Central memory CD8-positive, alpha-beta T cell (primary cell): ENCODE data around the gene DEFB110.

Experiments
- ATAC-seq: fragments of 150-1000 bp; cut with Tn5 transposase; replicated peaks from 2 replicates; pipeline ENCODE4 v1.10.0; 2022; ENCODE audit warnings: mild to moderate bottlenecking, moderate FRiP score, moderate number of reproducible peaks; ENCODE audit not compliant: poor library complexity, severe bottlenecking; ENCODE audit errors: extremely low read depth
- DNase-seq, 2 donors: peaks; one replicate each; pipeline ENCODE4 v3.0.0; 2021; ENCODE audit warnings: low spot score in 2 of 2
- H3K27ac Mint-ChIP-seq: one replicate; pipeline ENCODE4 v1.8.0; 2022; ENCODE audit warnings: low read depth, mild to moderate bottlenecking, moderate library complexity, mixed read lengths
- H3K27me3 Mint-ChIP-seq: one replicate; pipeline ENCODE4 v1.8.0; 2022; ENCODE audit warnings: mixed read lengths
- H3K36me3 Mint-ChIP-seq: one replicate; pipeline ENCODE4 v1.8.0; 2022; ENCODE audit warnings: mild to moderate bottlenecking, moderate library complexity, mixed read lengths; ENCODE audit not compliant: insufficient read depth
- H3K4me1 Mint-ChIP-seq: one replicate; pipeline ENCODE4 v1.8.0; 2022; ENCODE audit warnings: mixed read lengths
- H3K4me3 Mint-ChIP-seq: one replicate; pipeline ENCODE4 v1.8.0; 2022; ENCODE audit warnings: mild to moderate bottlenecking, moderate library complexity, mixed read lengths
- H3K9me3 Mint-ChIP-seq: one replicate; pipeline ENCODE4 v1.8.0; 2022; ENCODE audit warnings: mixed read lengths

Gene DEFB110

GRCh38 chr6:49987749-49988148 lies 34.0 kb downstream of the DEFB110 start:
- H3K27ac Mint-ChIP-seq = no peak overlapping the region
- H3K9me3 Mint-ChIP-seq = peaks cover 25% of the 10 kb centered on the region
- no peak for DNase-seq
- no peak for ATAC-seq
- no peaks in the 10 kb centered on the region for H3K27me3 Mint-ChIP-seq
- H3K4me1 Mint-ChIP-seq = no peaks in the 10 kb centered on the region
- no peaks in the 10 kb centered on the region for H3K36me3 Mint-ChIP-seq
- H3K4me3 Mint-ChIP-seq = no peak overlapping the region

DNA sequence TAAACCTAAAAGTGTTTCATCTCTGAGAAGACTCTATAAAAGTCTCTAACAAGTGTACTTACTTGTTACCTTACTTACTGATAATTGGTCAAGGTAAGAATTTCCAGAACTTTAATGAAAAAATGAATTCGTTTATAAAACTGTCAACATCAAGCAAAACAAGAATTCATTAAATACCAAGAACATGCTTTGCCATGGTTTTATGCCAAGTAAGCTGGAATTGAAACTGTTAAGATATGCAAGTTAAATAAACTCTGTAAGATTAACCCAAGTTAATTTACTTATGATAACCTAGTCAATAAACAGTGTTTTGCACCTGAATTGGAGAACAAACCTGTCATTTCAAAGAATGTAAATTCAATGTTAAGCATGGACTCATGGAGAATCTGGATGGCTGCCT lies 35.2 kb downstream of the DEFB110 start:
- H3K4me3 Mint-ChIP-seq = no peak overlapping the region
- no peak for ATAC-seq
- peaks cover 23% of the 10 kb centered on the region for H3K9me3 Mint-ChIP-seq
- H3K27me3 Mint-ChIP-seq = no peaks in the 10 kb centered on the region
- no peaks in the 10 kb centered on the region for H3K4me1 Mint-ChIP-seq
- no peaks in the 10 kb centered on the region for H3K36me3 Mint-ChIP-seq
- H3K27ac Mint-ChIP-seq = no peak overlapping the region
- DNase-seq = no peak

- Mint-ChIP-seq H3K27me3 (no peaks in the 10 kb centered on the region), H3K4me3 (no peak overlapping the region), H3K4me1 (no peaks in the 10 kb centered on the region), H3K9me3 (peaks cover 21% of the 10 kb centered on the region), H3K27ac (no peak overlapping the region), H3K36me3 (no peaks in the 10 kb centered on the region)
- DNase-seq (no peak), ATAC-seq (no peak)
These were observed 39.7 kb downstream of the DEFB110 start for GRCh38 chr6:49982046-49982445.

GRCh38 chr6:49980898-49981297 lies 40.9 kb downstream of the DEFB110 start:
- no peaks in the 10 kb centered on the region for H3K27me3 Mint-ChIP-seq
- peaks cover 21% of the 10 kb centered on the region for H3K9me3 Mint-ChIP-seq
- no peak overlapping the region for H3K4me3 Mint-ChIP-seq
- H3K27ac Mint-ChIP-seq = no peak overlapping the region
- ATAC-seq (no peak), DNase-seq (no peak)
- H3K4me1 Mint-ChIP-seq = no peaks in the 10 kb centered on the region
- H3K36me3 Mint-ChIP-seq = no peaks in the 10 kb centered on the region

GRCh38 chr6:49979584-49979983 lies 42.2 kb downstream of the DEFB110 start:
- no peak for ATAC-seq
- Mint-ChIP-seq H3K9me3 (peaks cover 21% of the 10 kb centered on the region), H3K27ac (no peak overlapping the region), H3K4me1 (no peaks in the 10 kb centered on the region), H3K36me3 (no peaks in the 10 kb centered on the region), H3K4me3 (no peak overlapping the region), H3K27me3 (no peaks in the 10 kb centered on the region)
- DNase-seq = no peak

- Mint-ChIP-seq H3K9me3 (peaks cover 21% of the 10 kb centered on the region), H3K4me3 (no peak overlapping the region), H3K4me1 (no peaks in the 10 kb centered on the region), H3K27ac (no peak overlapping the region), H3K27me3 (no peaks in the 10 kb centered on the region), H3K36me3 (no peaks in the 10 kb centered on the region)
- DNase-seq = no peak
- ATAC-seq = no peak
These were observed 43.2 kb downstream of the DEFB110 start for GRCh38 chr6:49978332-49979226.

GRCh38 chr6:49969605-49970004 lies 52.2 kb downstream of the DEFB110 start, which contains the start of gene DEFB113:
Gene DEFB113 (minus strand): TSS chr6:49969625. CDS start chr6:49969625, 0 bp downstream.
- H3K9me3 Mint-ChIP-seq = peaks cover 12% of the 10 kb centered on the region
- no peak within 1 kb of the TSS for H3K27ac Mint-ChIP-seq
- no peak within 1 kb of the TSS for H3K4me3 Mint-ChIP-seq
- H3K27me3 Mint-ChIP-seq = no peaks in the 10 kb centered on the region
- no peak for ATAC-seq
- H3K36me3 Mint-ChIP-seq = no peaks in the 10 kb centered on the region
- no peak for DNase-seq
- H3K4me1 Mint-ChIP-seq = no peaks in the 10 kb centered on the region
